ENCODE measurements around the gene OR6S1.
A peak's percentile ranks its signal among the peaks of the same experiment; 100 is the strongest.
"Not testable (repeated sequence)": the region's sequence is repeated elsewhere in the genome, so short reads cannot be mapped to it uniquely, and the experiment has no call there.

The OR6S1 gene

GRCh38 chr14:20630340-20631022 is 11.0 kb downstream of the OR6S1 start:
- DNase-seq: peak; percentile 67

- no peak for DNase-seq
These were observed 13.2 kb downstream of the OR6S1 start for GRCh38 chr14:20628063-20628854.

GRCh38 chr14:20627346-20628027 is 14.0 kb downstream of the OR6S1 start:
- DNase-seq: no peak

- peak; percentile 27 for DNase-seq
These were observed 15.2 kb downstream of the OR6S1 start for GRCh38 chr14:20626274-20626673.

DNA sequence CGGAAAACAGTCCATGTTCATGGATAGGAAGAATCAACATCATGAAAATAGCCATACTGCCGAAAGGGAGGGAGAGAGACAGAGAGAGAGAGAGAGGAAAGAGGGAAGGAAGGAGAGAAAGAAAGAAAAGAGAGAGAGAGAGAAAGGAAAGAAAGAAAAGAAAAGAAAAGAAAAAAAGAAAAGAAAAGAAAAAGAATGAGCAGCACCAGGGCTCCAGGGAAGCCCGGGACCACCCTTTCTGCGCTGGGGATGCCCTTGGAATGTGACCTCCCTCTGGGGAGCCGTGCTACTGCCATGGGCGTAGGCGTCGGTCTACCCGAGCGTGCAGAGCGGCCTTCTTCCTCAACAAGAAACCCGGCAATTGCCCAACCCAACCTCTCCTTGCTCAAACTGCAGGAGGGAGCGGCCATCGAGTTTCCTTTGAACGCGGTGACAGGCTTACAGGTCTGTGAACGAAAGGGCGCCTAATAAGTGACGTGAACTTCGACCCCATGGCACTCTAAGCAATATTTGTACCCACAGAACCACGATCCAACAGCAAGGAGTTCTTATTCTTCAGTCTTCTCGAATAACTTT is 16.9 kb downstream of the OR6S1 start:
- peak; percentile 57 for DNase-seq

DNA sequence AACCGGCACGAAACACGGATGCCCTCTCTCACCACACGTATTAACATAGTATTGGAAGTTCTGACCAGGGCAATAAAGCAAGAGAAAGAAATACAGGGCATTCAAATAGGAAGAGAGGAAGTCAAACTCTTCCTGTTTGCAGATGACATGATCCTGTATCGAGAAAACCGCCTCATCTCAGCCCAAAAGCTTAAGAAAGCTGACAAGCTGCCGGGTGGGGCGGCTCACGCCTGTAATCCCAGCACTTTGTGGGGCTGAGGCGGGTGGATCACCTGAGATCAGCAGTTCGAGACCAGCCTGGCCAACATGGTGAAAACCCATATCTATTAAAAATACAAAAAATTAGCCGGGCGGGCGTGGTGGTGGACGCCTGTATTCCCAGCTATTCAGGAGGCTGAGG is 17.7 kb downstream of the OR6S1 start:
- DNase-seq: no peak

- DNase-seq: no peak
These were observed 18.6 kb downstream of the OR6S1 start for GRCh38 chr14:20622816-20623291.

DNA sequence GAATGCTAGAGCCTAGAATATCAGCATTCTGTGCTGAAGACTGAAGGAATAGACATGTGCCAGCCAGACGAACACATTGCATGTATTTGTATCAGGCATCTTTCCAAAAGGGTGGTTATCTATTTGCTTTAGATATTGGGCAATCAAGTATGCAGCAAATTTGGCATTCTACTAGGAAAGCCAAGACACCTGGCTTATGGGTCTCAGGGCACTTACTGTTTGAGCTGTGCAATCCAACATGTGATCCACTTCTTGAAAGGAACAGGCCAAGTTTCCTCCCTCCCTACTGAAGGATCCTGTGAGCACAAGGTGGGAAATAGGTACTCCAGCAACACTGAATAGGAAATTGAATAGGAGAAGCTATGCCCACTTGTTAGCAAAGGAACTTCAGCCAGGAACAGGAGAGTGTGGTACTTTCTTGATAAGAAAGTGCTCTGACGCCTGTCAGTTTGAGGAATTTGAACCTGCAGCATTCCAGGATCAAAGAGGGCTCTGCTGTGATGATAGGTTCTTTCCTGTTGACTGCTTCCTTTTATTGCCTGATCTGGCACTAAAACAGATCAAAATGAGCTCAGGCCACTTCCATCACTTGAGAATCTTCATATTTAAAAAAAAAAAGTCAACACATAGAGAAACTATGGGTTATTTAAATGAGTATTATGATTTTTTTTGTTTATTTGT is 20.6 kb downstream of the OR6S1 start:
- DNase-seq: no peak

GRCh38 chr14:20619688-20620087 is 21.8 kb downstream of the OR6S1 start:
- DNase-seq: not testable (repeated sequence)

DNA sequence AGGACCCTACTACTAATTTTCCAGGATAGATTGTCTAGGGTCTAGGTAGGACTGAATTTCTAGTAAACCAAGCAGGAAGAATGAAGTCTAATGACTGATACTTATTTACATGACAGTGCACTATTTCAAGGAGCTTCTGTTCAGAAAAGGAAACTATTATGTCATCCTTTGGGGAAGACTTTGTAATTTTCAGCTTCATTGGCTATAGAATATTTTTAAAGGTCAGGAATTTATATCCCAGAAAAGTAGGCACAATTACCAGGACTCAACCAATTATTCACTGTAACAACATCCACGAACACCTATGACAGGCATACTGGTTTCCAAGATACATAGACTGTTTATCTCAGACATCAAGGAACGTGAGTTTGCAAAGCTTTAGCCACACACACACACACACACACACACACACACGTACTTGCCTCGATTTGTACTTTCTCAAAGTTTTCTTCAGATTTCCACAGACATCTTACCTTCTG is 23.2 kb downstream of the OR6S1 start:
- no peak for DNase-seq

DNA sequence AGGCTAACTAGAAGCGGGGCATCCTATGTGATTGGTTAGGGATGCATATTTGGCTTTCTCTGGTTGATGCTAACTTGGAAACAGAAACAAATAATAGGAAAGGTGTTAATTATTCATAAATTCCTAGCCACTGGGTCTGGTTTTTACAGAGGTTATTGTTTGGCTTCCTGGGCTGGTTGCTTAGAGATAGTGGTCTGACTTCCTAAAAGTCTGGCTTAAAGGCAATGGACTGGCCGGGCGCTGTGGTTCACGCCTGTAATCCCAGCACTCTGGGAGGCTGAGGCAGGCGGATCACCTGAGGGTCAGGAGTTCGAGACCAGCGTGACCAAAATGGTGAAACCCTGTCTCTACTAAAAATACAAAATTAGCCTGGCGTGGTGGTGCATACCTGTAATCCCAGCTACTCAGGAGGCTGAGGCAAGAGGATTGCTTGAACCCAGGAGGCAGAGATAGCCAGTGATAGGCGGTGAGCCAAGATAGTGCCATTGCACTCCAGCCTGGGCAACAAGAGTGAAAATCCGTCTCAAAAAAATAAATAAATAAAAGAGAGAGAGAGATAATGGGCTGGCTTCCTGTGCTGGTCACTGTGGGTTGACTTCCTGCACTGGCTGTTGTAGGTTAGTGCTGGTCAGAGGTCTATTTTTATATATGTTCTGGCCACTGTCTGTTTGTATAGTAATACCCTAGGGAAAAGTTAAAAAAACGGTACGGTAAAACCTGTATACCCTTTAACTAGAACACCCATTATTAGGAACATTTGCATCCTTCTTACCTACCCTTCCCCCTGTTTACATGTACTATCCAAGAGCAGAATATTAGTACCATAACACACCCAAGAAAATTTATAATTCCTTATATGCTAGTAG is 24.1 kb downstream of the OR6S1 start:
- DNase-seq: no peak

- DNase-seq: no peak
These were observed 25.5 kb downstream of the OR6S1 start for GRCh38 chr14:20615996-20616395.

DNA sequence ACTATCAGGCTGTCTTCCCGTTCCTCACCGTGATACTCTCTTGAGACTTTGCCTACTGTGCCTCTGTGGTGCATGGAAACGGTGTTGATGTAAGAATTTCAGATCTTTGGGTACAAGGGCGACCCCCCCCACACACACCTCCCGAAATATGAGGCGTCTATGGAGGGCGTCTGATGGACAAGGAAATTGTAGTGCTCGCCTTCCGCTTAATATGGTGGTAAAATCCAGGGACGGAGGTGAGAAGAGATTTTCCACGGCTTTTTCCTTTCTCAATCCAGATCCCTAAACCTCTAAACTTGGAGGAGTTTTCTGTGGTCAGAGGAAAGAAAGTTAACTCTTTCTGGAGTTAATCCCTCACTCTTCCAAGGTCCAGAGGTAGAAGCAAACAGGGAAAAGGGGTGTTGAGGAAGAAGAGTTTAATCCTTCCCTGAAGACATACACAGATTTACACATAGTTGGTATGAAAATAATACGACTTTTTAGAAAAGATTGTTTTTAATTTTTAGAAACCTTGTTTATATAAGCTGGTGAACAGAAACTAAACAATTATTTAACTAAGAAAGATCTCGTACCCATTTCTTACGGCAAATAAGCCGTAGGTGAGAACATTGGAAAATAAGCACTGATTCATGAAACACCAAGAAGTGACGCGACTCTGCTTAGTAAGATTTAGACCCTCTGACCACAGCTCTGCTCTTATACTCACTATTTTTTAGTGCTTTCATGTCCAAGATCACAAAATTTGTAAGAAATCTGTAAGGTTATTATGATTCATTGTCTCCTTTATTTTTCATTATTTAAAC is 27.3 kb downstream of the OR6S1 start:
- DNase-seq: no peak

- DNase-seq: peak; percentile 97
These were observed 28.1 kb downstream of the OR6S1 start for GRCh38 chr14:20613094-20614037.

- no peak for DNase-seq
These were observed 29.1 kb downstream of the OR6S1 start for GRCh38 chr14:20612403-20612802.

- no peak for DNase-seq
These were observed 30.2 kb downstream of the OR6S1 start for GRCh38 chr14:20611277-20611676.

- DNase-seq: peak; percentile 94
These were observed 31.3 kb downstream of the OR6S1 start for GRCh38 chr14:20610002-20610765.

DNA sequence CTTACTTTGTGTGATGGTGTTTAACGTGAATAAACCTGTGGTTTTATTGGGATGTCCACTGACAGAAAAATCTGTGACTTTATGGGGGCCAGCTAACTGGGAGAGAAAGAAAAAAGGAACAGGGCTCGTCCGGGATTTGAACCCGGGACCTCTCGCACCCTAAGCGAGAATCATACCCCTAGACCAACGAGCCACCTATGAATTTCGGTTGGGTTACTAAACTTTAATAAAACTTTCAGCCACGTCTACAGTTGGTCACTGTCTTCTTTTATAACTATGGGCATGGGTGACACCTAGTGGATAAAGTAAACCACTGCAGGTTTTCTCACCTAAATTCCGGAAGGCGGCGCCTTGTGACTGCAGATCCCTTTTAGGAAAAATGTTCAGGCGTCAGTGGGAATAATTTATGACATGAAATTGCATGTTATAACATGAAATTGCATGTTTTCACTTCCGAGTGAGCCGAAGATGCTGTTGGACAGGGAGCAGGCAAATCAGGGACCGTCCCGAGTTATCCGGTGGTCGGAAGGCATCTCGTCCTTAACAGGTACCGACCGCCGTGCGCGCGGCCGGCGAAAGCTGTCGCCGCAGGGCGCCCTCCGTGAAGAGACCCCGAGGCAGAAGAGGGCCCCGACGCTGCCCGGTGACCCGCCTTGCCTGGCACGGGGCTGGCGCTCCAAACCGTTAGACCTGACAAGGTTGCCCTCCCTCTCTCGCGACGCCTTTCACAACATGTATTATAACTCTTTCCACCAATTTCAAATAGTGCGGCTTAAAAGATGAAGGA is 32.1 kb downstream of the OR6S1 start:
- DNase-seq: peak; percentile 97

Measured in eye (tissue), 1 donor.